Gastroesophageal sphincter (tissue), 3 donors: ENCODE data around the gene GRIK3.

Experiments
- EP300 ChIP-seq: sonication (generic); formaldehyde crosslinking; IDR thresholded peaks from one replicate; pipeline ENCODE4 v1.6.1; 2017; ENCODE audit warnings: antibody characterized with exemption, mild to moderate bottlenecking
- POLR2A ChIP-seq, 2 donors: fragments of 450-650 bp; IDR thresholded peaks; one replicate each; pipeline ENCODE4 v1.6.1; 2017; ENCODE audit warnings: antibody characterized with exemption in 2 of 2, mild to moderate bottlenecking in 2 of 2, moderate library complexity in 1 of 2
- TF ChIP-seq, protein P1 (sequence below), 4 experiments: fragments of 200-600 bp in 2 of 4; fragments of 450-650 bp in 2 of 4; sonication (generic) in 1 of 4; IDR thresholded peaks; one replicate each; pipeline ENCODE4 v1.5.1; 2017 to 2019; ENCODE audit warnings: antibody characterized with exemption in 4 of 4, mild to moderate bottlenecking in 2 of 4, moderate library complexity in 2 of 4

DNA sequence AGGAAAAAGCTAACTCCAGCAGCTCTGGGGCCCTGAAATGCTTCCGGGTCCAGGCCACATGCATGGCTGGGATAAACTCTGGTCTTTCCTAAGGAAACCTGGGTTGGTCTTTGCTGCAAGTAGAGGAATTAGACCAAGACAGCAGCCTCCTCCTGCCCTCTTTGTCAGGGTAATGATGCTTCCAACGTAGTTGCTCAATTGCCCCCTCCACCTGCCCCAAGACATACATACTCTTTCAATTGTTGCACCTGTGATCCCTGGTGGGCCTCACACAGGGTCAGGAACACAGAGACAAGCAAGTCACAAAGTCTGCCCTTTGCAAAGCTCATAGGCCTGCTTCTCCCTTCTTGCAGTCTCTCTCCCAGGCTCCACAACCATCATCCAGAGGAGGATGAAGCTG lies 41.9 kb upstream of the GRIK3 start:
- TF ChIP-seq, protein P1, sequence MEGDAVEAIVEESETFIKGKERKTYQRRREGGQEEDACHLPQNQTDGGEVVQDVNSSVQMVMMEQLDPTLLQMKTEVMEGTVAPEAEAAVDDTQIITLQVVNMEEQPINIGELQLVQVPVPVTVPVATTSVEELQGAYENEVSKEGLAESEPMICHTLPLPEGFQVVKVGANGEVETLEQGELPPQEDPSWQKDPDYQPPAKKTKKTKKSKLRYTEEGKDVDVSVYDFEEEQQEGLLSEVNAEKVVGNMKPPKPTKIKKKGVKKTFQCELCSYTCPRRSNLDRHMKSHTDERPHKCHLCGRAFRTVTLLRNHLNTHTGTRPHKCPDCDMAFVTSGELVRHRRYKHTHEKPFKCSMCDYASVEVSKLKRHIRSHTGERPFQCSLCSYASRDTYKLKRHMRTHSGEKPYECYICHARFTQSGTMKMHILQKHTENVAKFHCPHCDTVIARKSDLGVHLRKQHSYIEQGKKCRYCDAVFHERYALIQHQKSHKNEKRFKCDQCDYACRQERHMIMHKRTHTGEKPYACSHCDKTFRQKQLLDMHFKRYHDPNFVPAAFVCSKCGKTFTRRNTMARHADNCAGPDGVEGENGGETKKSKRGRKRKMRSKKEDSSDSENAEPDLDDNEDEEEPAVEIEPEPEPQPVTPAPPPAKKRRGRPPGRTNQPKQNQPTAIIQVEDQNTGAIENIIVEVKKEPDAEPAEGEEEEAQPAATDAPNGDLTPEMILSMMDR (IDR thresholded peaks at IDR 0.05), result no peak
- no peak for TF ChIP-seq EP300
- TF ChIP-seq POLR2A (IDR thresholded peaks at IDR 0.05), result no peak
